Endodermal cell (in vitro differentiated cells): Measurements from ENCODE around the gene MRPS10. TPM values are rescaled to one million over a fixed set of nuclear protein-coding genes. Genes with fewer than 3 reads are reported as not detected.

ENCODE experiments used
- DNase-seq: peaks from one replicate; pipeline ENCODE4 v3.0.0-alpha.2; 2017
- H3K27ac ChIP-seq: 2 replicates; pipeline ENCODE4 v1.5.1; 2013; ENCODE audit warnings: mild to moderate bottlenecking, low read depth, low read length, moderate library complexity
- H3K27me3 ChIP-seq: 2 replicates; pipeline ENCODE4 v1.6.1; 2013; ENCODE audit warnings: mild to moderate bottlenecking, low read length, moderate library complexity; ENCODE audit not compliant: insufficient read depth, control insufficient read depth, poor library complexity, severe bottlenecking
- H3K36me3 ChIP-seq: 2 replicates; pipeline ENCODE4 v1.7.0; 2013; ENCODE audit warnings: mild to moderate bottlenecking, low read length, moderate library complexity; ENCODE audit not compliant: control insufficient read depth, insufficient read depth
- H3K4me1 ChIP-seq: one replicate; pipeline ENCODE4 v1.7.0; 2013; ENCODE audit warnings: low read length; ENCODE audit not compliant: control insufficient read depth, insufficient read depth
- H3K4me3 ChIP-seq: 2 replicates; pipeline ENCODE4 v1.5.1; 2013; ENCODE audit warnings: mild to moderate bottlenecking, low read length, moderate library complexity
- H3K9ac ChIP-seq: 2 replicates; pipeline ENCODE4 v1.6.1; 2013; ENCODE audit warnings: mild to moderate bottlenecking, low read length, moderate library complexity; ENCODE audit not compliant: poor library complexity, severe bottlenecking; ENCODE audit errors: extremely low read depth
- H3K9me3 ChIP-seq: 2 replicates; pipeline ENCODE4 v1.6.1; 2013; ENCODE audit warnings: mild to moderate bottlenecking, low read length, moderate library complexity; ENCODE audit not compliant: control insufficient read depth
- H3K27ac Mint-ChIP-seq: 2 replicates; pipeline ENCODE4 v1.8.0; 2020; ENCODE audit warnings: mixed read lengths
- H3K27me3 Mint-ChIP-seq: 2 replicates; pipeline ENCODE4 v1.8.0; 2021; ENCODE audit warnings: mild to moderate bottlenecking, mixed read lengths; ENCODE audit not compliant: insufficient read depth
- H3K36me3 Mint-ChIP-seq: 2 replicates; pipeline ENCODE4 v1.8.0; 2020; ENCODE audit warnings: low read depth, mixed read lengths
- H3K4me1 Mint-ChIP-seq: 2 replicates; pipeline ENCODE4 v1.8.0; 2020; ENCODE audit warnings: mixed read lengths
- H3K4me3 Mint-ChIP-seq: 2 replicates; pipeline ENCODE4 v1.8.0; 2020; ENCODE audit warnings: mild to moderate bottlenecking, moderate library complexity, mixed read lengths
- H3K9me3 Mint-ChIP-seq: 2 replicates; pipeline ENCODE4 v1.8.0; 2020; ENCODE audit warnings: mild to moderate bottlenecking, mixed read lengths
- CTCF ChIP-seq: fragments of 200-600 bp; sonication (generic); conservative IDR thresholded peaks from 2 replicates; pipeline ENCODE4 v1.5.0; 2021; ENCODE audit warnings: antibody characterized with exemption, mild to moderate bottlenecking
- WGBS, 2 experiments: methylation state at CpG; one replicate each; pipeline versions ENCODE4 v1.1.5 to v1.1.7; 2013; ENCODE audit warnings: missing lambda C conversion rate in 2 of 2, mixed read lengths in 1 of 2; ENCODE audit not compliant: insufficient coverage in 1 of 2, insufficient read length in 1 of 2; 5-methylcytosine and 5-hydroxymethylcytosine counted together
- total RNA-seq, 2 donors: library from RNA; stranded (reverse); fragmentation: NEBNext Ultra II Directional in 1 of 2; extraction: Animal tissue kit (Norgen Biotek cat#: 25700) in 1 of 2; gene quantifications; 2 replicates in 1 of 2; 3 replicates in 1 of 2; pipeline ENCODE4 v1.2.1, GENCODE V29; 2021

The MRPS10 gene
- total RNA-seq, 2 donors from 2014 or later: 33.4 to 39.6 TPM

- Histone ChIP-seq H3K4me3 (no peak overlapping the region), H3K4me1 (no peaks in the 10 kb centered on the region), H3K9me3 (no peaks in the 10 kb centered on the region), H3K27ac (no peak overlapping the region), H3K27me3 (peaks cover 6% of the 10 kb centered on the region), H3K36me3 (no peaks in the 10 kb centered on the region), H3K9ac (no peak overlapping the region)
- 91% methylated on average over 6 to 20 of the region's 20 CpGs for WGBS, 2 experiments
- Mint-ChIP-seq H3K4me3 (no peak overlapping the region), H3K4me1 (peaks cover 2% of the 10 kb centered on the region), H3K9me3 (no peaks in the 10 kb centered on the region), H3K27me3 (peaks cover 10% of the 10 kb centered on the region), H3K36me3 (peaks cover 2% of the 10 kb centered on the region), H3K27ac (no peak overlapping the region)
- DNase-seq: no peak
- TF ChIP-seq CTCF: no peak
These were observed 38.3 kb downstream of the MRPS10 start for GRCh38 chr6:42179261-42179944.

GRCh38 chr6:42177514-42178364 lies 39.9 kb downstream of the MRPS10 start:
- Histone ChIP-seq H3K9me3 (no peaks in the 10 kb centered on the region), H3K36me3 (no peaks in the 10 kb centered on the region), H3K27ac (no peak overlapping the region), H3K9ac (peak overlapping the region; percentile 49), H3K4me1 (peaks cover 2% of the 10 kb centered on the region), H3K27me3 (peaks cover 9% of the 10 kb centered on the region), H3K4me3 (peak overlapping the region; percentile 68)
- Mint-ChIP-seq H3K4me3 (peak overlapping the region; percentile 61), H3K27me3 (peaks cover 15% of the 10 kb centered on the region), H3K27ac (peak overlapping the region; percentile 37), H3K4me1 (peaks cover 2% of the 10 kb centered on the region), H3K36me3 (peaks cover 2% of the 10 kb centered on the region), H3K9me3 (no peaks in the 10 kb centered on the region)
- DNase-seq: peak; percentile 93
- TF ChIP-seq CTCF: no peak
- WGBS, 2 experiments: 19 to 39% methylated on average over 18 to 27 of the region's 27 CpGs

GRCh38 chr6:42176981-42177380 lies 40.7 kb downstream of the MRPS10 start:
- Mint-ChIP-seq H3K27me3 (peaks cover 15% of the 10 kb centered on the region), H3K9me3 (no peaks in the 10 kb centered on the region), H3K4me1 (peaks cover 2% of the 10 kb centered on the region), H3K27ac (no peak overlapping the region), H3K36me3 (peaks cover 2% of the 10 kb centered on the region), H3K4me3 (no peak overlapping the region)
- Histone ChIP-seq H3K9me3 (no peaks in the 10 kb centered on the region), H3K27ac (no peak overlapping the region), H3K4me3 (no peak overlapping the region), H3K4me1 (peaks cover 2% of the 10 kb centered on the region), H3K36me3 (no peaks in the 10 kb centered on the region), H3K27me3 (peaks cover 9% of the 10 kb centered on the region), H3K9ac (no peak overlapping the region)
- no peak for TF ChIP-seq CTCF
- no peak for DNase-seq
